ENCODE data around the gene KYNU. TPM values are rescaled to one million over a fixed set of nuclear protein-coding genes. Genes with fewer than 3 reads are reported as not detected.
"Not testable (repeated sequence)": the region's sequence is repeated elsewhere in the genome, so short reads cannot be mapped to it uniquely, and the experiment has no call there.

KYNU gene
- total RNA-seq, 2 donors from 2014 or later, result 0.61 to 2.3 TPM

GRCh38 chr2:142869461-142870106 is 7.9 kb upstream of the KYNU start:
- intact Hi-C loops (cut with DNase I, micrococcal nuclease), result no loop called here
- peak; percentile 69 for ATAC-seq
- no peak for DNase-seq

GRCh38 chr2:142870526-142870925 is 6.9 kb upstream of the KYNU start:
- intact Hi-C loops (cut with DNase I, micrococcal nuclease), result no loop called here
- DNase-seq, result no peak

GRCh38 chr2:142871396-142871795 is 6.1 kb upstream of the KYNU start:
- ATAC-seq (no peak), DNase-seq (no peak)
- intact Hi-C loops (cut with DNase I, micrococcal nuclease), result no loop called here

More at GRCh38 chr2:142870526-142870925, 6.9 kb upstream of the KYNU start:
- no peak for ATAC-seq

GRCh38 chr2:142872882-142873724 is 4.4 kb upstream of the KYNU start:
- DNase-seq, result no peak
- intact Hi-C loops (cut with DNase I, micrococcal nuclease), result no loop called here
- ATAC-seq, result no peak

- intact Hi-C loops (cut with DNase I, micrococcal nuclease), result no loop called here
- no peak for DNase-seq
- ATAC-seq, result no peak
Observed at GRCh38 chr2:142873831-142874287, 3.6 kb upstream of the KYNU start.

GRCh38 chr2:142874293-142874814 is 3.1 kb upstream of the KYNU start:
- peak; percentile 22 to 68 for DNase-seq
- peak; percentile 90 for ATAC-seq
- intact Hi-C loops (cut with DNase I, micrococcal nuclease), result no loop called here

- intact Hi-C loops (cut with DNase I, micrococcal nuclease), result no loop called here
- ATAC-seq, result no peak
Observed at GRCh38 chr2:142875010-142875409, 2.5 kb upstream of the KYNU start.

GRCh38 chr2:142875652-142876051 is 1.8 kb upstream of the KYNU start:
- no peak for DNase-seq
- intact Hi-C loops (cut with DNase I, micrococcal nuclease), result no loop called here
- no peak for ATAC-seq

More at GRCh38 chr2:142875010-142875409, 2.5 kb upstream of the KYNU start:
- DNase-seq, result no peak

GRCh38 chr2:142876423-142876822 is 1.0 kb upstream of the KYNU start:
- no peak for DNase-seq
- no peak for ATAC-seq
- intact Hi-C loops (cut with DNase I, micrococcal nuclease), result no loop called here

- intact Hi-C loops (cut with DNase I, micrococcal nuclease), result no loop called here
- ATAC-seq (no peak), DNase-seq (no peak)
Observed at GRCh38 chr2:142878031-142878678, 691 bp downstream of the KYNU start.

- DNase-seq, result no peak
- intact Hi-C loops (cut with DNase I, micrococcal nuclease), result no loop called here
- no peak for ATAC-seq
Observed at GRCh38 chr2:142879151-142879550, 1.7 kb downstream of the KYNU start.

GRCh38 chr2:142880279-142880678 is 2.8 kb downstream of the KYNU start:
- DNase-seq (no peak), ATAC-seq (no peak)
- intact Hi-C loops (cut with DNase I, micrococcal nuclease), result no loop called here

GRCh38 chr2:142881619-142882018 is 4.2 kb downstream of the KYNU start:
- DNase-seq, result no peak
- no peak for ATAC-seq
- intact Hi-C loops (cut with DNase I, micrococcal nuclease), result no loop called here

- ATAC-seq; DNase-seq; intact Hi-C loops (cut with DNase I, micrococcal nuclease): not testable (repeated sequence)
Observed at GRCh38 chr2:142882500-142882899, 5.0 kb downstream of the KYNU start.

- ATAC-seq (no peak), DNase-seq (no peak)
- intact Hi-C loops (cut with DNase I, micrococcal nuclease), result no loop called here
Observed at GRCh38 chr2:142883526-142883925, 6.1 kb downstream of the KYNU start.

GRCh38 chr2:142885543-142885942 is 8.1 kb downstream of the KYNU start:
- no peak for DNase-seq
- intact Hi-C loops (cut with DNase I, micrococcal nuclease), result no loop called here
- ATAC-seq, result no peak

- no peak for ATAC-seq
- no peak for DNase-seq
- intact Hi-C loops (cut with DNase I, micrococcal nuclease), result no loop called here
Observed at GRCh38 chr2:142892715-142893114, 15.3 kb downstream of the KYNU start.

- DNase-seq, result no peak
- intact Hi-C loops (cut with DNase I, micrococcal nuclease), result no loop called here
- ATAC-seq, result no peak
Observed at GRCh38 chr2:142893241-142893640, 15.8 kb downstream of the KYNU start.

- intact Hi-C loops (cut with DNase I, micrococcal nuclease), result no loop called here
Observed at GRCh38 chr2:142897807-142898206, 20.3 kb downstream of the KYNU start.

More at GRCh38 chr2:142897807-142898206, 20.3 kb downstream of the KYNU start:
- DNase-seq (no peak), ATAC-seq (no peak)

All from left colon (tissue), 2 donors.